IMR-90 (cell line): ENCODE data around the gene CNOT6.

Source experiments
- BHLHE40 ChIP-seq: fragments of 150-350 bp; IDR thresholded peaks from 2 replicates; pipeline ENCODE4 v1.6.1; 2016; ENCODE audit warnings: mild to moderate bottlenecking, low read depth, low read length
- CEBPB ChIP-seq: IDR thresholded peaks from 2 replicates; pipeline ENCODE4 v1.6.1; 2012; ENCODE audit warnings: low read depth, low read length, improper control_type of control experiment
- CHD1 ChIP-seq: IDR thresholded peaks from 2 replicates; pipeline ENCODE4 v1.6.1; 2012; ENCODE audit warnings: low read depth, low read length, improper control_type of control experiment
- CTCF ChIP-seq: conservative IDR thresholded peaks from 2 replicates; pipeline ENCODE4 v1.5.1; 2012; ENCODE audit warnings: mild to moderate bottlenecking, low read depth, low read length, improper control_type of control experiment
- ELK1 ChIP-seq: fragments of 150-350 bp; IDR thresholded peaks from 2 replicates; pipeline ENCODE4 v1.6.1; 2016; ENCODE audit warnings: low read depth, mild to moderate bottlenecking, low read length, moderate library complexity, borderline replicate concordance
- FOS ChIP-seq: fragments of 150-350 bp; IDR thresholded peaks from 2 replicates; pipeline ENCODE4 v1.6.1; 2016; ENCODE audit warnings: low read depth, low read length
- MAFK ChIP-seq: IDR thresholded peaks from 2 replicates; pipeline ENCODE4 v1.6.1; 2012; ENCODE audit warnings: low read depth, low read length, improper control_type of control experiment
- MAZ ChIP-seq: IDR thresholded peaks from 2 replicates; pipeline ENCODE4 v1.6.1; 2012; ENCODE audit warnings: low read depth, mild to moderate bottlenecking, low read length, improper control_type of control experiment, moderate library complexity, borderline replicate concordance
- MXI1 ChIP-seq: IDR thresholded peaks from 2 replicates; pipeline ENCODE4 v1.6.1; 2012; ENCODE audit warnings: low read depth, mild to moderate bottlenecking, low read length, moderate library complexity, borderline replicate concordance
- NFE2L2 ChIP-seq: fragments of 150-350 bp; IDR thresholded peaks from 2 replicates; pipeline ENCODE4 v1.6.1; 2016; ENCODE audit warnings: low read depth, mild to moderate bottlenecking, low read length
- POLR2A ChIP-seq: IDR thresholded peaks from 2 replicates; pipeline ENCODE4 v1.6.1; 2012; ENCODE audit warnings: mild to moderate bottlenecking, low read depth, low read length
- RAD21 ChIP-seq: IDR thresholded peaks from 2 replicates; pipeline ENCODE4 v1.6.1; 2012; ENCODE audit warnings: low read length, improper control_type of control experiment
- RFX5 ChIP-seq: IDR thresholded peaks from 2 replicates; pipeline ENCODE4 v1.8.0; 2012; ENCODE audit warnings: low read depth, mild to moderate bottlenecking, low read length, moderate library complexity
- USF2 ChIP-seq: fragments of 150-350 bp; IDR thresholded peaks from 2 replicates; pipeline ENCODE4 v1.6.1; 2017; ENCODE audit warnings: mild to moderate bottlenecking, antibody characterized with exemption, low read length, low read depth

GRCh38 chr5:180575571-180575970 lies 81.4 kb downstream of the CNOT6 start:
- TF ChIP-seq FOS (no peak), MAZ (no peak), CHD1 (no peak), CTCF (no peak), POLR2A (no peak), USF2 (no peak), RFX5 (no peak), RAD21 (no peak), MXI1 (no peak), ELK1 (no peak), MAFK (no peak), BHLHE40 (no peak), NFE2L2 (no peak), CEBPB (no peak)
